H4 (cell line): Measurements from ENCODE around the gene HMCN1. TPM values are rescaled to one million over a fixed set of nuclear protein-coding genes. Genes with fewer than 3 reads are reported as not detected.
"Not testable (repeated sequence)": the region's sequence is repeated elsewhere in the genome, so short reads cannot be mapped to it uniquely, and the experiment has no call there.

Source experiments
- DNase-seq: peaks from one replicate; pipeline ENCODE4 v3.0.0-alpha.2; 2015; ENCODE audit warnings: low spot score
- total RNA-seq: library from RNA; depleted of rRNA; stranded (reverse); fragments of >200 nt; shearing (Covaris generic); gene quantifications from 2 replicates; pipeline ENCODE4 v1.2.3, GENCODE V29; 2014

Gene HMCN1
- total RNA-seq, 1 experiment from 2014 or later = 14.8 TPM

DNA sequence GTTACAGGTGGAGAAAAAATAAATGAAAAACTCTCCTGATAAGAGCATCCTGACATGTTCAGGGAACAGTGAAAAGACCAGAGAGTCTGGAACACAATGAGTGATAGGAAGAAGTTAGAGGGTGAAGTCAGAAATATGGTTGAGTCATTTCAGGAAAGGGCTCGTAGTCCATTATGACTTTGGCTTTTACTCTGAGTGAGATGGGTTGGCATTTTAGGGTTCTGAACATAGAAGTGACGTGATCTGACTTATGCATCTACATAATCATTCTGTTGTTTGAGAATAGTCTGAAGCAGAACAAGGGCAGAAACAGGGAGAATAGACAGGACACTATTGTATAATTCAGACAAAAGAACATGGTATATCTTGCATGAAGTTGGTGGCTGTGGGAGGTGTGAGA is 5.8 kb downstream of the HMCN1 start:
- no peak for DNase-seq

DNA sequence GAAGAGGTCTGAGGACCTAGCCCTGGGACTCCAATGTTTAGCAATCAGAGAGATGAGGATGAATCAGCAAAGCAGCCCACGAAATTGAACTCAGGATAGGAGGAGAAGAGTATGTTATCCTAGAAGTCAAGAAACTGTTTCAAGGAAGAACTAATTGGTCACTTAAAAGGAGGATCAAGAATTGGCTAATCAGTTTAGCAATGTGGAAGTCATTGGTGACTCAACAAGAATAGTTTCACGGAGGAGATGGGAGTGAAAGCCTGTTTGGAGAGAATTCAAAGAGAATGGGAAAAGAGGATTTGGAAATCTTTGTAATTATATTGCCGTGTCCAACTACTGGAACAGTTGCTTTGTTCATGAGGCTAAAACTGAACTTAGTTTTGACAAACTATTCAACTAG is 7.4 kb downstream of the HMCN1 start:
- no peak for DNase-seq

GRCh38 chr1:185742403-185742802 is 8.2 kb downstream of the HMCN1 start:
- no peak for DNase-seq

DNA sequence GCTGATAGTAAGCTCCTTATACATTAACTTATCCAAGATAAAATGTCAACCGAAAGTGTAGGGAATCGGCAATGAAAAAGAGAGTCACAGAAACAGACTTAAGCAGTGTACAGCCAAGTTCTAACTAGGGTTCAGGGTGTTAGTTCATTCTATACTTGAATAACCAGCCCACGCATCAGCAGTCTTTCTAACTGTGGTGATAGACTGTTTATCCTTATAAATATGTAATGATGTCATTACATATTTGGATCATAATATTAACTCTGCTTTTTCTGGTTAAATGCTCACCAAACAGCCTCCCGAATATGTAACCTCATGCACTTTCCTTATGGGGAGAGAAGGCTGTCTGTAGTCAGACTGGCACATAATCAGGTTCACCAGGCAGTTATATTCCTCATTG is 11.0 kb downstream of the HMCN1 start:
- DNase-seq = no peak

- DNase-seq = no peak
Measured at GRCh38 chr1:185759061-185759460, 24.9 kb downstream of the HMCN1 start.

- DNase-seq = no peak
Measured at GRCh38 chr1:185761841-185762240, 27.6 kb downstream of the HMCN1 start.

- DNase-seq = no peak
Measured at GRCh38 chr1:185767508-185768120, 33.4 kb downstream of the HMCN1 start.

DNA sequence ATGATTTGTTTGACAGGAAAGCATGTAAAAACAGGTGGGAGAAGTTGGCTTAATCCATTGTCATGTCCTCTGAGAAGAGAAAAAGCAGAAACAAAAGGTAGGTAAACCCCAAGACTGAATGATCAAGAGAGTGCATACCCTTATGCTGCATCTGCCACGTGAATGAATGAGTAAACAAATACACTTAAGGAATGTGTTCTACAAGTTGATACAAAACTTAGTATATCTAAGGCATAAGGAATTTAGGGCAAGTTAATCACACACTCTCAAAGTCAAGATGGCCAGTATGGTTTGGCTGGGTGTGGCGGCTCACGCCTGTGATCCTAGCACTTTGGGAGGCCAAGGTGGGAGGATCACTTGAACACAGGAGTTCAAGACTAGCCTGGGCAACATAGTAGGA is 34.2 kb downstream of the HMCN1 start:
- DNase-seq = no peak

DNA sequence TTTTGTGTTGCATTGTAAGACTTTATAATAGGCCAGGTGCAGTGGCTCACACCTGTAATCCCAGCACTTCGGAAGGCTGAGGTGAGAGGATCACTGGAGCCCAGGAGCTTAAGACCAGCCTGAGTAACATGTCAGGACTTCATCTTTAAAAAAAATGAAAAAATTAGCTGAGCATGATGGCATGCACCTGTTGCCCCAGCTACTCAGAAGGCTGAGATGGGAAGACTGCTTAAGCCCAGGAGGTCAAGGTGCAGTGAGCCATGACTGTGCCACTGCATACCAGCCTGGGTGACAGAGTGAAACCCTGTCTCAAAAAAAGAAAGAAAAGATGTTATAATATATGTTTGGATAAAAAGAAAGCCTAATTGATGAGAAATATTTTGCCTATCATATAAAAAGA is 34.9 kb downstream of the HMCN1 start:
- DNase-seq = no peak

- DNase-seq = no peak
Measured at GRCh38 chr1:185774394-185774793, 40.2 kb downstream of the HMCN1 start.

- DNase-seq = no peak
Measured at GRCh38 chr1:185775501-185775900, 41.3 kb downstream of the HMCN1 start.

DNA sequence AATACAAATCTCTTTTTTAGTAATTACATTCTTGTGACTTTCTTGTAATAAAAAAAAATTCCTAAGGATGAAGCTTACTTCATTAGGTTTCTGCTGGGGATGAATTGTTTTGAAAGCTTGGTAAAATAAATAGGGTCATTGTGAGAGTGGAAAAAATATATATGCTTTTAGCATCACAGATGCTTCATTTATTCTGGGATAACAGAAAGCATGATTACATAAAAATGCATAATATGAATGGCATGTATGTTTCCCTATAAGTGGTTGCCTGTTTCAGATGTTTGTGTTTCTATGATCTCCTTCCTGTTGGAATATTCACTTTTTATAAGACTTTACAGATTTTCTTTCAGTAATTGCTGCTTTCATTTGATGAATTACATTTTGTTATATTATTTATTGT is 42.3 kb downstream of the HMCN1 start:
- no peak for DNase-seq

GRCh38 chr1:185783860-185784259 is 49.7 kb downstream of the HMCN1 start:
- not testable (repeated sequence) for DNase-seq

DNA sequence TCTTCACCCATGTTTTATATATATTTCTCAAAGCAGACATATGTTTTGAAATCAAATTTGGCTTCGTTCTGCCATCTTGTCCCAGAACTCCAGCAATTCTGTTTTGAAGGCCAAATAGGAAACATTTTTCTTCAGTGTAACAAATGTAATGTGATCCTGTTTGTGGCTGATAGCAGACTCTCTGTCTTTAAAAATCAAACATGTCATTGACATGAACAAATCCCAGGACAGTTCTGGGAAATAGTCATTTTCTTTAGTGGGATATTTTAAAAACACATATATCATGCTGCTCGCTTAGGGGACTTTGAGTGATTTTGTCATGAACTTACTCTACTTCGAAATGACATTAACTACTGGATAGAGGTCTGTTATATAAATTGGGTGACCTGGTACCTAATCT is 51.4 kb downstream of the HMCN1 start:
- DNase-seq = no peak

DNA sequence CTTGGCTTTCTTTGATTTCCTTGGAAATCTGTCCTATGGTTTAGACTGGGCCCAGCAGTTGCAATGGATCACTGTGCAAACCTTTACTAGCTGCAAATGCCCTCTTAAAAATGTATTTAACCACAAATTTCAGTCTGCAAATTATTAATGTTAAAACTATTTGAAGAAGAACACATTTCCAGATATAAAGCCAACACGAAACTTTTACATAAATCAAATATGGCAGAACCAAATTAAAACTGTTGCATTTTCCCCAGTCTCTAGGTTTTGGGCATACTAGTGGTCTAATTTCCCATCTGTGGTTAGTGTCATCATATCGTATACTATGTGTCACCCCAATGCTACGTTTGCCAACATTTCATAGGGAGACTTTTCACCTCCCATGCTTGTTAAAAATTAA is 52.3 kb downstream of the HMCN1 start:
- no peak for DNase-seq

DNA sequence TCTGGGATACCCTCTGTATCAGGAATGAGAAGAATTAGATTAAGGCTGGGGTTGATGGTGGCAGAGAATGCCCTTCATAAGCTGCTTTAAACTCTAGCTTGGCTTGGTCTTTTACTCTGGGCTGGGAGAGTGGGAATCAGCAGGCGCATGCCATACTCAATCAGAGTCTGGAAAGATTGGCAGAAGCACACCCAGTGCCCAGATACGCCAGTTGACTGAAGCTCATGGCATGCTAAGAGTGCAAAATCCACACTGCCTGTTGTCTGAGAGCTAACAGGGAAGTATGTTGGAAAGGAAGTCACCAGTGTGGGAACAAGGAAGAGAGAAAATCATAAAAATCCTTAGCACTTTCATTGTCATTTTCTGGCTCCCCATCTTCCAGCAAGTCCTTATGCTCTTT is 53.0 kb downstream of the HMCN1 start:
- DNase-seq = no peak

GRCh38 chr1:185788386-185788785 is 54.2 kb downstream of the HMCN1 start:
- no peak for DNase-seq

DNA sequence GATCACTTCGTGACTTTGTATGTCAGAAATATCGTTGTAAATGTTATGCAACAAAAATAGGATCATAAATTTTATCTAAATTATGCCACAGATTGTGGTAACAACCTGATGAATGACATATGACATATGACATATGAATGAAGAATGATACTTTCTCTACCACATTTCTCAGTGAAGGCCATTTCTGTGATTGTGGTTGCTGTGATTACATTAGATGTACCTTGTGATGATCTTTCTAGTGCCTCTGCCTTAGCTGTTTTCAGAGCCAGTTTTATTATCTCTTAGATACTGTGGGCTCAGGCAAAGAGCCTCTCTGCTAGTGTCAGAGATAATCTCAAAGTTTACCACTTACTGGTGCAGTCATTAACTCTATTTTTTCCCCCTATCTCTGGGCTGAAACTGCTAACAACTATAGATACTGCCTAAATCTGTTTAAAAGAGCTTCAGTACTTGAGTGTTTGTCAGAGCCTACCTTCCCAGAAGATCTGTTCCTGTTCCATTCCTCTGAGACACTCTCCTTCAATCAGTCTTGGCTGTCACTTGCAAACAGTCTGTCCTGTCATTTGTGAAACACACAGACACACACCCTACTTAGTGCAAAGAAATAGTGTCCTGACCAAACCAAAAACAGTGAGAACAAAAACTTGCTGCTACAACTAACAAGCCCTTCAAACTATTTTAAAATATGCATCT is 55.5 kb downstream of the HMCN1 start:
- DNase-seq = no peak

DNA sequence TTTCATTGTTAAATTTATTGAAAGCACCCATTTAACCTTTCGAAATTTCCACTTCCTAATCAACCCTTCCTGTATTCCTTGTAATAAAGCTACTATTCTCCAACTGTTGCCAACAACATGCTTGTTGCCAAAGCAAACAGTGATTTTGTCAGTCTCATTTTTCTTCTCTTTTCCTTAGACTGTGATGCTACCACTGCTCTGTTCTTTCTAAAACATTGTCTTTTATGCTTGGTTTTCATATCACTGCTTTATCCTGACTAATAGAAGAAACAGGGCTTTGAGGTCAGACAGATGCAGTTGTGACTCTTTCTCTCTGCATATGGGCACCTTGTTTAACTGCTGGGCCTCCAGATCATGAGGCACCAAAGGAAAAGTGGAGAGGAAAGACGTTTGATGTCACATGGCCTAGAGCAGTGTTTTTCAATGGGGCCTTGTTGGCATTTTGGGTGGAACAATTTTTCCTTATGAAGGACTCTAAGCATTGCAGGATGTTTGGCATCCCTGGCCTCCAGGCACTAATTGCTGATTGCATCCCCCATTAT is 56.1 kb downstream of the HMCN1 start:
- no peak for DNase-seq

DNA sequence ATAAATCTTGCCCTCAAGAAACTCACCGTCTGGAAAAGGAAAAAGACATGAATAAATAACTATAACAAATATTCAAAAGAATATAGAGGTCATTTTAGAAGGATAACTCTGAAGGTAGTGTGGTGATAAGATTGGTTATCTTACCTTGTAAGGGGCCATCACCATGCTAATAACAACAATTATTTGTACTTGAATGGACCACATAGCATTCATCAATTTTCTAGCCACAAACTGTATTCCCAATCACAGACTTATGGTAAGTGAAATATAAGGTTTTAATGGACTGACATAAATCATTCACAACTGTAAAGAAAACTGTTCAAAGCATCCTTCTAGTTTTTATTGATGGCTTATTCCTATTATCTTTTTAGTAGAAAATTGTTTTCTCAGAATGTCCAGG is 57.8 kb downstream of the HMCN1 start:
- DNase-seq = no peak

DNA sequence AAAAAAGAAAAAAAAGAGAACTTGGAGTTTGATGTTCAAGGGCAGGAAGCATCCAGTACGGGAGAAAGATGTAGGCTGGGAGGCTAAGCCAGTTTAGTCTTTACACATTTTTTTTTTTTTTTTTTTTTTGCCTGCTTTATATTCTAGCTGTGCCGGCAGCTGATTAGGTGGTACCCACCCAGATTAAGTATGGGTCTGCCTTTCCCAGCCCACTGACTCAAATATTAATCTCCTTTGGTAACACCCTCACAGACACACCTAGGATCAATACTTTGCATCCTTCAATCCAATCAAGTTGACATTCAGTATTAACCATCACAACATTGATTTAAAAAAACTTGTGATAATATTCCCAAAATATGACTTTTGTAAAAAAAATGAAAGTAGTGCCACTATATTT is 60.3 kb downstream of the HMCN1 start:
- DNase-seq = not testable (repeated sequence)

GRCh38 chr1:185795181-185795580 is 61.0 kb downstream of the HMCN1 start:
- no peak for DNase-seq

DNA sequence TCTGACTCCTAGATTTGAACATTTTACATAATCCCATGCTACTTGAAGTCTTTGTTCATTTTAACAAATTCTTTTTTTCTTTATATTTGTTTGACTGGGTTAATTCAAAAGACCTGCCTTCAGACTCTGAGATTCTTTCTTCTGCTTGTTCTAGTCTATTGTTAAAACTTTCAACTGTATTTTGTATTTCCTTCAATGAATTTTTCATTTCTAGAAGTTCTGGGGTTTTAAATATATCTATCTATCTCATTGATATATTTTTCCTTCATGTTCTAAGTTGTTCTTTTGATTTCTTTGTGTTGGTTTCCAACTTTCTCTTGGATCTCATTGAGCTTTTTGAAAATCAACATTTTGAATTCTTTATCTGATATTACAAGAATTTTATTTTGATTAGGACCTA is 64.3 kb downstream of the HMCN1 start:
- no peak for DNase-seq

GRCh38 chr1:185803241-185803640 is 69.0 kb downstream of the HMCN1 start:
- no peak for DNase-seq
